Endothelial cell of umbilical vein (primary cell): ENCODE data around the gene ERBB4.
A peak's percentile ranks its signal among the peaks of the same experiment; 100 is the strongest.

Experiments
- EZH2 ChIP-seq: IDR thresholded peaks from 2 replicates; pipeline ENCODE4 v1.6.1; 2012; ENCODE audit warnings: borderline replicate concordance, low read depth, mild to moderate bottlenecking, moderate library complexity, low read length, inconsistent platforms; ENCODE audit not compliant: severe bottlenecking
- FOS ChIP-seq: IDR thresholded peaks from 2 replicates; pipeline ENCODE4 v1.6.1; 2011; ENCODE audit warnings: mild to moderate bottlenecking, low read length, moderate library complexity, borderline replicate concordance; ENCODE audit not compliant: insufficient read depth
- GATA2 ChIP-seq: IDR thresholded peaks from 2 replicates; pipeline ENCODE4 v1.7.0; 2011; ENCODE audit warnings: low read depth, mild to moderate bottlenecking, moderate library complexity, mixed read lengths, low read length; ENCODE audit not compliant: insufficient read length, insufficient read depth
- JUN ChIP-seq: IDR thresholded peaks from 2 replicates; pipeline ENCODE4 v1.6.1; 2011; ENCODE audit warnings: borderline replicate concordance, low read depth; ENCODE audit not compliant: insufficient read length, insufficient read depth
- MYC ChIP-seq: IDR thresholded peaks from one replicate; pipeline ENCODE4 v1.6.1; 2011; ENCODE audit warnings: mild to moderate bottlenecking, low read depth, low read length
- POLR2A ChIP-seq: IDR thresholded peaks from 2 replicates; pipeline ENCODE4 v1.6.1; 2012; ENCODE audit warnings: low read depth, mild to moderate bottlenecking, control low read depth, low read length
- POLR2AphosphoS5 ChIP-seq: IDR thresholded peaks from 2 replicates; pipeline ENCODE4 v1.6.1; 2012; ENCODE audit warnings: low read depth, mild to moderate bottlenecking, control low read depth, low read length, moderate library complexity; ENCODE audit not compliant: insufficient read depth
- TF ChIP-seq, protein P1 (sequence below), 2 donors: IDR thresholded peaks; 1 replicate in 1 of 2; 2 replicates in 1 of 2; pipeline ENCODE4 v1.5.1; 2011; ENCODE audit warnings: low read length in 2 of 2, mild to moderate bottlenecking in 2 of 2, moderate library complexity in 2 of 2, control low read depth in 1 of 2, inconsistent platforms in 1 of 2, low read depth in 1 of 2; ENCODE audit not compliant: insufficient read depth in 1 of 2; ENCODE audit errors: extremely low read depth in 1 of 2
- TF ChIP-seq, protein P2 (sequence below): IDR thresholded peaks from 2 replicates; pipeline ENCODE4 v1.6.1; 2011; ENCODE audit not compliant: insufficient read depth, insufficient read length

DNA sequence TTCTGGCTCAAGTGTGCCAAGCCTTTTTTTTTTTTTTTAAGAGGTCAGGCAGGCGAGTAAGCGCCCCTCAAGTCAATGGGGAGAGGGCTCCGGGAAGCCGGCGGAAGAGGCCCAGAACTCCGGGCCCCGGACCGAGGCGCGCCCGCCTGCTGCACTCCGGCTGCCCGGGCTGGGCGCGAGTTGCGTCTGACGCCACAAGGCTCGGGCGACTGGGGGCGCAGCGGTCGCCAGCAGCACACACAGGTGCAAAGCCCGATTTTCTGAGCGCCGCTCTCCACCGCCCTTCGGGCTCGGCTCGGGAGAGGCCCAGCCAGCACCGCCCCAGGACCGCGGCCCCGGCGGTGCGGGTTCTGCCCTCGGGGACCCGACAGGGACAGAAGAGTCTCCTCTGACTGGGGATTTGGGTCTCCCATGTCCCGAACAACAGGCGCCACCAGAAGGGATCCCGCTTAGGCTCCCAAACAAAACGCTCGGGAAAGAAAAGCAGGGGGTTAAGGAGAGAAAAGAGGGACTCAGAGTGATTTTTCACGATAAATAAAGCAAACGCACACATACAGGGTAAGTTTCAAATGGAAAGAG is 787 bp downstream of the ERBB4 start:
- TF ChIP-seq, protein P1, sequence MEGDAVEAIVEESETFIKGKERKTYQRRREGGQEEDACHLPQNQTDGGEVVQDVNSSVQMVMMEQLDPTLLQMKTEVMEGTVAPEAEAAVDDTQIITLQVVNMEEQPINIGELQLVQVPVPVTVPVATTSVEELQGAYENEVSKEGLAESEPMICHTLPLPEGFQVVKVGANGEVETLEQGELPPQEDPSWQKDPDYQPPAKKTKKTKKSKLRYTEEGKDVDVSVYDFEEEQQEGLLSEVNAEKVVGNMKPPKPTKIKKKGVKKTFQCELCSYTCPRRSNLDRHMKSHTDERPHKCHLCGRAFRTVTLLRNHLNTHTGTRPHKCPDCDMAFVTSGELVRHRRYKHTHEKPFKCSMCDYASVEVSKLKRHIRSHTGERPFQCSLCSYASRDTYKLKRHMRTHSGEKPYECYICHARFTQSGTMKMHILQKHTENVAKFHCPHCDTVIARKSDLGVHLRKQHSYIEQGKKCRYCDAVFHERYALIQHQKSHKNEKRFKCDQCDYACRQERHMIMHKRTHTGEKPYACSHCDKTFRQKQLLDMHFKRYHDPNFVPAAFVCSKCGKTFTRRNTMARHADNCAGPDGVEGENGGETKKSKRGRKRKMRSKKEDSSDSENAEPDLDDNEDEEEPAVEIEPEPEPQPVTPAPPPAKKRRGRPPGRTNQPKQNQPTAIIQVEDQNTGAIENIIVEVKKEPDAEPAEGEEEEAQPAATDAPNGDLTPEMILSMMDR (IDR thresholded peaks at IDR 0.05; ENCODE audit: extremely low read depth in 1 of 2, insufficient read depth in 1 of 2, low read depth in 1 of 2, low read length in 2 of 2), result peak in 1 of 2 donors; percentile 2
- no peak for TF ChIP-seq POLR2A
- TF ChIP-seq EZH2, result peak; percentile 50
- TF ChIP-seq POLR2AphosphoS5, result no peak
- TF ChIP-seq JUN, result no peak
- no peak for TF ChIP-seq MYC
- TF ChIP-seq, protein P2, sequence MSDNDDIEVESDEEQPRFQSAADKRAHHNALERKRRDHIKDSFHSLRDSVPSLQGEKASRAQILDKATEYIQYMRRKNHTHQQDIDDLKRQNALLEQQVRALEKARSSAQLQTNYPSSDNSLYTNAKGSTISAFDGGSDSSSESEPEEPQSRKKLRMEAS, result no peak
- TF ChIP-seq FOS, result no peak
- TF ChIP-seq GATA2, result no peak
